Cardiac septum (tissue), 1 donor: ENCODE data around the gene TCHP. TPM values are rescaled to one million over a fixed set of nuclear protein-coding genes. Genes with fewer than 3 reads are reported as not detected.

Experiments used
- DNase-seq: peaks from one replicate; pipeline ENCODE4 v3.0.0-alpha.2; 2020; ENCODE audit warnings: low spot score
- intact Hi-C: fragments of 100-400 bp; cut with DNase I; formaldehyde crosslinking; loops from one replicate; pipeline ENCODE4 v1.14.0; 2022
- total RNA-seq: library from RNA; stranded (reverse); fragmentation: NEBNext Ultra II Directional; extraction: Animal tissue kit (Norgen Biotek cat#: 25700); gene quantifications from one replicate; pipeline ENCODE4 v1.2.1, GENCODE V29; 2021
- donor health status: DM: no; HTN: no; CAD: no.

Gene TCHP
- total RNA-seq, 1 donor from 2014 or later = 9.3 TPM

DNA sequence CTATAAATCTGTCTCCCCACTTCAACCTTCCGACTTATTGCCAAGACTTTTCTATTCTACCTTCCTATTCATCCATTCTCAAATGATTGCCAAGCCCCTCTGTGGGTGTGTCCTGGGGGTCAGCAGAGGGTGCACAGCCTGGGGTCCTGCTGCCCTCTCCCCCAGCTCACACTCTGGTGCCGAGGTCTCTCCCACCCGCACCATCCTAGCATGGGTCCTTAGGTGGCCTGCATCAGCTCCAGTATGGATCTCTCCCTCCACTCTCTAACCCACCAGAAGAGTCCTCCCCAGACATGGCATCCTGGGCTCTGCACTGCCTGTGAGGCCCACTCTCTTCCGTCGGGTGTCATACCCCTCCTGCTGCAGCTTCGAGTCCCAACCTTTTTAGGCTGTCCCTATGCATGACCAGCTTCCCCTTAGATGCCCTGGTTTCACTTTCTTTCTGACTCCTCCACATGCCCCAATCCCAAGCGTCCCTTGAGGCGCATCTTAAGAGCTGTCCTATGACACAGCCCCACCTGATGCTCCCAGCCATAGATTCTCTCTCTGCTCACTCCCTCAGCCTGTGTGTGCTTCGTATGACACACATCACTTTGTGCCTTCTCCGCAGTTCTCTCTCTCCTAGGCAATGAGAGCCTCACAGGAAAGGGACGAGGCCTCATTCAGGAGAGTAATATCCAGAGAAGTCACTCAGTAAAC, 52.2 kb downstream of the TCHP start:
- intact Hi-C loops = no loop called here

DNA sequence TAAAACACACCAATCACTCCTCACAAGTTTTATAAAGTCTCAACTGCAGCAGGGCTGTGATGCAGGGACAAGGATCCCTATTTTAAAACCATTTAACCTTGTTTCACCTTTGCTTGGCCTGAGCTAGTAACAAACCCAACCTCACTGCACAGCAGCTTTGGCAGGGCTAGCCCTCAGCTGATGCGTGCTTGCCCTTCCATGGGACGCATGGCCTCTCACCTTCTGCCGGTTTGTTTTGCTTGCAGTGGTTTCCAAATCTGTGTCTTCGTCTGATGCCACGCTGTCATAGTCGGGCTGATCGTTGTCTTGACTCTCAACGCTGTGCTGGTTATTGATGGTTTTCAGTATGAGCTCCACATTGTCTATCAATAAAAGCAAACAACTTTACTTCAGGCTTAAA, 52.8 kb downstream of the TCHP start:
- intact Hi-C loops = no loop called here
- no peak for DNase-seq

More for the DNA sequence above, 52.2 kb downstream of the TCHP start:
- no peak for DNase-seq

DNA sequence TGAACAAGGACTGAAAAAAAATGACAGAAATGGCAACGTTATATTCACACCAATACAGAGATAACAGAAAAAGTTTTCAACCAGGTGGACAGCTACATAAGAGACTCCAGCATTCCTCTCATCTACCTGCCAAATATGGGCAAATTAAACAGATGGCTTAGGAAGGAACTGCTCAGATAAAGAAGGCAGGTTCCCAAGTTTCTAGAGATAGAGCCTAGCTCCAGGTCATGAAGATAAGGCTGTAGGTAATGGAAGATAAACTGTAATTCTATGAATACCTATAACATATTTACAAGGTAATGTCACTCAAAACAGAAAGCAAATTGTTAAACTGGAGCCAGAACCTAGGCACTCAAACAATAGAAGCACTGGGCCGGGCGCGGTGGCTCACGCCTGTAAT, 53.6 kb downstream of the TCHP start:
- no peak for DNase-seq
- intact Hi-C loops = no loop called here

DNA sequence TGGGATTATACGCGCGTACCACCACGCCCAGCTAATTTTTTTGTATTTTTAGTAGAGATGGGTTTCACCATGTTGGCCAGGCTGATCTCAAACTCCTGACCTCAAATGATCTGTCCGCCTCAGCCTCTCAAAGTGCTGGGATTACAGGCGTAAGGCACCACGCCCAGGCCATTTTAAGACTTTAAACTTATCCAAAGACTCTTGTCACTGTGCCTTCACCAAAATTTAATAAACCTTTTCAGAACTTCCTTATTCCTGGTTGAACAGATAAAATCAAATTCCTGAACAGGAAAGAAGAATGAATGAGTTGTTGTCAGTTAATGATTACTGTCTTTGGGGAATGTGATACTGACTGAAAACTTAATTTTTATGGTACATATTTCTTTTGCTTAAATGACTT, 58.3 kb downstream of the TCHP start:
- no peak for DNase-seq
- intact Hi-C loops = no loop called here

DNA sequence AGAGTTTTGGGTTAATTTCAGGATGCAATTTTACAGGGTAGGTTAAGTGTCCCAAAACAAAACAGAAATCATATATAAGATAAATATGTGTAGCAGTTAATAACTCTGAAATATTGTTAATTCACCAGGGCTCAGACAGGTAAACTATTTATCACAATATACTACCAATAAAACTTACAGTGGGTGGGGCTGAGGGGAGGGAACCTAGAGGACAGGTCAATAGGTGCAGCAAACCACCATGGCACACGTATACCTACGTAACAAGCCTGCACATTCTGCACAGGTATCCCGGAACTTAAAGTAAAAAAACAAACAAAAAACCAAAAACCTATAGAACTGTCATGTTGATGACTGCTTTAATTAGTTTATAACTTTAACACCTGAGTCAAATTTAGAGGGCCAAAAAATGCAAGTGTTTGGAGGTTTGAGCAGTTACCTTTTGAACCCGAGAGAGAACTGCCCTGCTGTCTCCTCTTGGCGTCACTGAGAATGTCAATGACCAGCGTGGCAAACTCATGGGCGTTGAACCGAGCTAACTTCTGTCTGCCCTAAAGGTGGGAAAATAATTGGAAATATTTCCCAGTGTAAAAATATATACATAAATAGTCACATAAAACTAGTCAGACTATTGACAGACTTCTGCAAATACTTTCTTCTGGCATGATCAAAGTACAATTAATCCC, 59.5 kb downstream of the TCHP start:
- no peak for DNase-seq
- intact Hi-C loops = no loop called here

DNA sequence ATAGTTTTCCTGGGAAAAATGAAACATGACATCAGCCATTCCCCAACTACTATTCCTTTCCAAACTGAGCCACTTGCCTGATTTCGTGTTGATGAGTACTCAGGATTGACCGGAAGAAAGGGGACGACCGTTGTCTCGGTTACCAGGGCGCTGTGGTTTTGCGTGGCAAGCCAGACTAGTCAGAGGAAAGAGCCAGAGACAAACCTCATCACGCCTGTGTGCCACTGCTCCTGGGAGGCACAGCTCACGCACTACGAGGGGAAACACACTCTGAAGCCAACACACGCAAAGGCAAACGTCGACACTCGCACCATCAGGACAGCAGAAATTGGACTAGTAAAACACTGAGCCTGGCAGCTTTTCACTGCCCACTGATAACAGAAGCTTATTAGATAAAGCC, 61.1 kb downstream of the TCHP start:
- DNase-seq = no peak
- intact Hi-C loops = no loop called here

DNA sequence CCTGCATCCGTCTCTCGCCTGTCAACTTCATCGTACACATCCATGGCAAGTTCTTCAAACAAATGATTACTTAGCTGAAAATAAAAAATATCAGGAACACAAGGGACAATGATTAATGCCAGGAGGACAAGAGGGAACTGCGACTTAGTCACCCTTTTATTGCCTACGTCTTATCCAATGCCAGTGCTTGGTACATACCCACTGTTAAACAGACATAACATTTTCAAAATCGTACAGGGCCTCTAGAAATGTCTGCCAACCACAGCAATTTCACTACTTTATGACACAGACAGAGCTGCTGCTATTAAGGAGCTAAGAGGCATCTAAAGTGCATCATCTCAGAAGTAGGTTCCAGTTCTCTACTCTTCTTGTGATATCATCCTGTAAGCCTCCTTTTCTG, 61.5 kb downstream of the TCHP start:
- intact Hi-C loops = no loop called here
- DNase-seq = no peak

DNA sequence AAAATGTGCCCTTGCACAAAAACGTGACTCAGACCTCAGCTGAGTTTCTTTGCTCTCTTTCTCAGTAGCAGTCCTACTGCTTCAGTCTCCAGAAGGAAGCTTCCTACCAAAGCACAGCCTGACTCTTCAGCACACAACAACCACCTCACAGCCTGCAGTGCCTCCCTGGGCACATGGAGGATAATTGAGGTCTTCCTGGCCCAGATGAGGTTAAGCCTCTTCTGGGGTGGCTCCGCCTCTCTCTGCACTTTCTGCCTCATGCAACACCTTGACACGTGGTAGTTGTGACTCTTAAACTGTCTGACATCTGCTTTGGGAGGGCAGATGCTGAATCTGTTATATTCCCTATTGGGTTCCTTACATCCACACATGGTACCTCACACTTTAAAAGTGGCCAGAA, 62.3 kb downstream of the TCHP start:
- no peak for DNase-seq
- intact Hi-C loops = no loop called here

DNA sequence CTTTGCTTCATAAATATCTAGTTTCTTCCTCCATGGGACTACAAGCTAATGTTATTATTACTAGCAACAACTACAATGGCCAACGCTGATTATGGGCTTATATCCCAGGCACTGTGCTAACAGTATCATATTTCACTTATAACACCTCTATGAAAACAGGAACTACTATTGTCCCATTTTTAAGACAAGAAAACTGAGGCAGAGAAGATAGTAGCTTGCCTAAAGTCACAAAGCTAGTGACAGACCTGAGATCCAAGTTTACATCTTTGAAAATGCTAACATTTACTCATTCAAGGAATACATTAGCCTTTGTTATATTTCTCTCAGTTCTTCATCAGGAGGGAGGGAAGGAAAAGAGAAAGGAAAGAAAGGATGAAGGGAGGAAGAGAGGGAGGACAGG, 63.3 kb downstream of the TCHP start:
- intact Hi-C loops = no loop called here
- no peak for DNase-seq

DNA sequence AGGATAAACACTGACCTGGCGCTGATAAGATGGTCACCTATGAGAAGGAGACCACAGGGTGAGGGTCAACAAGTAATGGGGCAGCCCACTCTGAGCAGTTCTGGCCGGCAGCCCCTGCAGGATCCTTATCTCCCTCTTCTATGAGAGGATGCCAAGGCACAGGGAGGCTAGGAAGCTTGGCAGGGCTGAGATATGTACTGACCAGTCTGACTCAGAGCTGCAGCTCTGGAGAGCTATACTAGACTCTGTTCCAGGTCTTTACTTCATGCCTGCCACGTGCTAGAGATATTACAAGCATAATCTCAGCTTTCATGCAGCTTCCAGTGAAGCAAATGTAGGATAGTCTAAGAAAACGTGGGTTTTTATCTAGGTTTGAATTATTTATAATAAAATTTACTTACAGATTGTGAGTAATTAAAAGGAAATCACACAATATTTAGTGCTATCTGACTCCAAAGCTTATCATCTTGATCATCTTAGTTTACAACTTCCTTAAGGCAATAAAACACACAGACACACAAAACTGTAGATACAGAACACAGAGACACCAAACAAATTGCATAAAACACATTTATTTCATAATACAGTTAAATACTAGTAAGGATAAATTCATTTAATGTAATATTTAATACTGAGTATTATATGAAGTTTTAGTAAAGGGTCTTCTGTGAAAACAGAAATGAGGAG, 63.8 kb downstream of the TCHP start:
- no peak for DNase-seq
- intact Hi-C loops = no loop called here

DNA sequence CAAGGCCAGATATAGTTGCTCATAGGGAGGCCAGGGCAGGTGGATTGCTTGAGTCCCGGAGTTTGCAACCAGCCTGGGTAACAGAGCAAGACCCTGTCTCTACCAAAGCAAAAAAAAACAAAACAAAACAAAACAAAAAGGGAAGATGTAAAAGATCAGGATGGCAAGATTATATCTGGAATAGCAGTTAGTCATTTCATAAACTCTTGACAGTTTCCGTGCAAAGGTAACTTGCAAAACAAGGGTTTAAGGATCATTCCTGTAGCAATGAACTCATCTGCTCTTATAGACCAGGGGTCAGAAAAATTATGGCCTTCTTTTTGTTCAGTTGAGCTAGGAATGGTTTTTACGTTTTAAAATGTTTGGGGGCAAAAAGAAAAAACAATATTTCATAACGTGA, 66.5 kb downstream of the TCHP start:
- intact Hi-C loops = no loop called here
- DNase-seq = no peak

DNA sequence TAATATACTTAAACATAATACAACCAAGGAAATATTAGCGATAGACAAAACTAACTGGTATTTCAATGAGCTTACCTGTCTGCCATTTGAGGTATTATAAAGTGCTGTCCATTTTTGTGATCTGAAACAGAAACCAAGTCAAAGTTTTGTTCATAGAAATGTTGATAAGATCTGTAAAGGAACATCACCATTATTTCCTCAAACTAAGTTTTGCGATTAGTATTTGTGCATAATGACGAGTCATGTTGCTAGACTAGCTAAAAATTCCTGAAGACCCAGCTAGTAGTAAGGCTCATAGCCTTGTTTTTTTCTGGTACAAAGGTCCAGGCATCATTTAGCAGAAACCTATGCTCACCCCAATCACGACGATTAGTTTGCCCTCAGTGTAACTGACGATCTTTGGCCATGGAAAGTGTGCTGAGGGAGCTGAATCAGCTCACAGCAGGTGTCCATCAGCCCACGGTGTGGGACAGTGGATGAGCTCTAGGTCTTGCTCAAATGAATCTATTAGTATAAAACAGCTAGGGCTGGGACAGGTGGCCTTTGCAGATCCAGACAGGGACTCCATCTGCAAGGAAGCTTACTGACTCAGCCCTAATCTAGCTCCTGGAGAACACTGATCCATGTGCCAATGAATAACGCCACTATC, 67.4 kb downstream of the TCHP start:
- no peak for DNase-seq
- intact Hi-C loops = no loop called here

Other genes starting within 250 kb of the TCHP start
- gene FAM222A, start 186.4 kb upstream of the TCHP start, total RNA-seq = 7.8 TPM
- gene TRPV4, start 66.9 kb upstream of the TCHP start, total RNA-seq = 0.46 TPM
- gene GLTP, start 19.7 kb upstream of the TCHP start, total RNA-seq = 23.3 TPM
- 31.2 TPM for gene GIT2, start 96.1 kb downstream of the TCHP start, total RNA-seq
- gene ANKRD13A, start 99.2 kb downstream of the TCHP start, total RNA-seq = 15.5 TPM
- gene C12orf76, start 148.2 kb downstream of the TCHP start, total RNA-seq = 6.4 TPM
- gene IFT81, start 224.1 kb downstream of the TCHP start, total RNA-seq = 6.4 TPM